Activated CD4-positive, alpha-beta T cell treated with anti-CD3 and anti-CD28 coated beads, Interleukin-10, Interleukin-2, amounts not matched to agents 100 ng/mL and 50 ng/mL, durations not matched to agents 16 hours and 8 hours (primary cell): Measurements from ENCODE around the gene EMC10.

Experiments
- DNase-seq: peaks from one replicate; pipeline ENCODE4 v3.0.0-alpha.2; 2020

The EMC10 gene

GRCh38 chr19:50480281-50481111 lies 4.2 kb downstream of the EMC10 start:
- no peak for DNase-seq

DNA sequence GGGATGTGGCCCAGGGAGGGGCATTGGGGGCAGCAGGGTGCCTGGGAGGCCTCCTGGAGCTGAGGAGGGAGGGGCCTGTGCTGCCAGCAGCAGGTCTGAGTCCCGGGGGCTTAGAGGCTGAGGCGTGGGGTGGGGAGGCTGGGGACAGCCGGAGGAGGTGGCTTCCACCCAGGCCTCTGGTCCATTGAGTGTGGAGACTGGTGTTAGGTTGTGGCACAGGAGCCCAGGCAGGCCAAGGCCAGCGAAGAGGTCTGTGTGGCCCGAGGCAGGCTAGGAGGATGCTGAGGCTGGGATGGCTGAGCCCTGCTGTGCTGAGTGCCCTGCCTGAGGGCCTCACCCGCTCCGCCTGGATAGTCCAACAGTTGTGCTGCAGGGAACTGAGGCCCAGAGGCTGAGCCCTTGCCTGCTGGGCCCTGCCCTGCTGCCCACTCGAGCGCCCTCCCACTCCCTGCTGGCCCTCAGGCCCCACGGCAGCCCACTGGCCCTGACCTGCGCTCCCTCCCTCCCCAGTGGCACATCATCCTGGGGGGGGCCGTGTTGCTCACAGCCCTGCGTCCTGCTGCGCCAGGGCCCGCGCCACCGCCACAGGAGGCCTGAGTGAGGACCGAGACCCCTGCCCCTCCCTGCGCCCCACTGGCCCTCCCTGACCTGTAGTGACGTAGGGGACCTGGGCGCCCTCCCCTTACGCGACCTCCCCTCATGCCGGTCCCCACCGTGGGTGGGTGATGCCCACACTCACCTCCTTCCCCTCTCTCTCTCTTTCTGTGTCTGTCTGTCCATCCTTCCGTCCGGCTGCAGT lies 5.2 kb downstream of the EMC10 start:
- DNase-seq: no peak

GRCh38 chr19:50482271-50482855 lies 6.1 kb downstream of the EMC10 start:
- no peak for DNase-seq

DNA sequence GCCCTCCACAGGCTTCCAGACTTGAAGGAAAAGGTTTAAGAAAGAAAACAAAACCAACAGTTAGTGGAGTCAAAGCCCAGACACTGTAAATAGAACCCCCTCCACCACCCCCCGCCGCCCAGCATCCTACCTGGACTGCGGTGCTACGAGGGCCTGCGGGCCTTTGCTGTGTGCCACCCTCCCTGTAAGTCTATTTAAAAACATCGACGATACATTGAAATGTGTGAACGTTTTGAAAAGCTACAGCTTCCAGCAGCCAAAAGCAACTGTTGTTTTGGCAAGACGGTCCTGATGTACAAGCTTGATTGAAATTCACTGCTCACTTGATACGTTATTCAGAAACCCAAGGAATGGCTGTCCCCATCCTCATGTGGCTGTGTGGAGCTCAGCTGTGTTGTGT lies 6.6 kb downstream of the EMC10 start:
- no peak for DNase-seq

GRCh38 chr19:50485284-50485955 lies 9.1 kb downstream of the EMC10 start:
- no peak for DNase-seq

DNA sequence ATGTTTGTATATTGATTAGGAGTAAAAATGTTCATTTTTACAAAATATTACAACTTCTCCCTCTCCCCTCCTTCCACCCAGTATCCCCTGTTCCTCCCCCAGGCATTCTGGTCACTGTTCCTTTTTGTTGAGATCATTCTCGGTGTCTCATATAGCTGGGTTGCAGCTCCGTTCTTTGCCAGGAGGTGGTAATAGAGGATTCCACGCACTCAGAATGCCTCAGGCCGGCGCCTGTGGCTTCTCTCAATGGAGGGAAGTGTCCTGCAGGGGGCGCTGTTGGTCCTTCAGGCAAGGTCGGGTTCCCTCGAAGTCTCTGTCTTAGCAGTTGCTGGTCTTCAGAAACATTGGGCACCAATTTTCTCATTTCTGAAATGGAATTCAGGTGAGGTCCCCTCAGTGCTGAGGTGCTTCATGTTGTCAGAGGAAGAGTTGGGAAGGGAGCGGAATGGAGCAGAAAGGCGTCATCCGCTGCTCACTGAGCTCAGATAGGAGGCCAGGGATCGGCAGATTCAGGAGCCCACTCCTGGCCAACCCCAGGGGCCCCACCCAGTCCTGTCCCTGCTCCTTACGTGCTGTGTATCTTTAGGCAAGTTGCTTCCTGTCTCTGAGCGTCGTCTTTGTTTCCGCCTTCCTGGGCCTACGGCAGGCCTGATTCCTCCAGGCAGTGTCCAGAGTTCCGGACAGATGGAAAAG lies 10.7 kb downstream of the EMC10 start:
- peak; percentile 51 for DNase-seq

DNA sequence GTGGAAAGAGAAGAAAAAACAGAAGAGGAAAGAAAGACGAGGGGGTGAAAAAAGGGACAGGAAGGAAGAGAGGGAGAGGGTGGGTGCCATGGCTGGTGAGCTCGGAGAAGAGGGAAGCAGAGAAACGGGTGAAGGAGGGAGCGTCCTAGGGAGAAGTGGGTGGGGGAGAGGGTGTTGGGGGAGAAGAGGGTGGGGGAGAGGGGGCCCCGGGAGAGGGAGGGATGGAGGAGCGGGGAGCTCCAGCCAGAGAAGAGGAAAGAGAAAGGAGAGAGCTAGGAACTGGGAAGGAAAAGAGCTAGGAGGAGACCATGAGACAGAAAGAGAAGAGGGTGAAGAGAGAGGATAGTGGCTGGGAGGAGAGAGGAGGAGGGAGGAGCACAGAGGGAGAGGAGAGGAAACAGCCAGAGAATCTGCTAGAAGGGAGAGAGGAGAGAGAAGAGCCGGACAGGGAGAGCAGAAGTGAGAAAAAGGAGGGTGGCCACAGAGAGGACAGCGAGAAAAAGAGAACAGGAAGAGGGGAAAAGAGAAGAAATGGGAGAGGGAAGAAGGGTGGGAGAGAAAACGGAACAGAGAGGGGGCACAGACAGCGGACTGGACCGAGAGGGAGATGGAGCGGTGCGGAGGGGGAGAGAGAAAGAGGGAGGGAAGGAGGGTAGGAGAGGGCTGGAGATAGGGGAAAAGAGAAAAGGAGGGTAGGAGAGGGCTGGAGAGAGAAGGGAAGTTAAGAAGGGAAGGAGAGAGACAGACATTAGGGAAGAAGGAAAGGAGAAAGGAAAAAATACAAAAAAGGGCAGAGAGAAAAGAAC lies 12.3 kb downstream of the EMC10 start:
- DNase-seq: no peak

DNA sequence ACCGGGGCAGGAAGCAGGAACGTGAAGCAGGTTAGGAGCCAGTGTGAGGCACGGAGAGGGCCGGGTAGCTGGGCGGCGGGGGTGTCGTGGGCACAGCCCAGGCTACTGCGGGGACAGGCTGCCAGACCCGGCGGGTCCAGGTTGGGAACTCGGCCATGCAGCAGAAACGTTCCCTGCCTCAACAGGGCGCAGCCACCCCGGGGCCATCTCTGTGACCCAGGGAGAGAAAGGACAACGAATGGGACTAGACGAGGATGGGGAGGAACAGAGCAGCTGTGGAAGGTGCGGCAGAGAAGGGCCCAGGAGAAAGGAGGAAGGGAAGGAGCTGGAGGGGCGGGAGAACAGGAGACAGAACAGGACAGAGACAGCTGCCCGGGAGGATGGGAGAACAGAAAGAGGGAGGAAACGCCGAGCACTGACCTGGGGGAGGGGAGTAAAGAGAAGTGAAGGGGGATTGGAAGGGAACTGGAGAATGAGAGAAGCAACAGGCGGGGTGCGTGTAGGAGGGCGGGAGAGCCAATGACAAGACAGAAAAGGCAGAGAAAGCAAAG lies 13.2 kb downstream of the EMC10 start:
- DNase-seq: no peak

GRCh38 chr19:50490411-50490811 lies 14.1 kb downstream of the EMC10 start:
- DNase-seq: no peak

GRCh38 chr19:50490991-50491472 lies 14.7 kb downstream of the EMC10 start:
- DNase-seq: no peak

DNA sequence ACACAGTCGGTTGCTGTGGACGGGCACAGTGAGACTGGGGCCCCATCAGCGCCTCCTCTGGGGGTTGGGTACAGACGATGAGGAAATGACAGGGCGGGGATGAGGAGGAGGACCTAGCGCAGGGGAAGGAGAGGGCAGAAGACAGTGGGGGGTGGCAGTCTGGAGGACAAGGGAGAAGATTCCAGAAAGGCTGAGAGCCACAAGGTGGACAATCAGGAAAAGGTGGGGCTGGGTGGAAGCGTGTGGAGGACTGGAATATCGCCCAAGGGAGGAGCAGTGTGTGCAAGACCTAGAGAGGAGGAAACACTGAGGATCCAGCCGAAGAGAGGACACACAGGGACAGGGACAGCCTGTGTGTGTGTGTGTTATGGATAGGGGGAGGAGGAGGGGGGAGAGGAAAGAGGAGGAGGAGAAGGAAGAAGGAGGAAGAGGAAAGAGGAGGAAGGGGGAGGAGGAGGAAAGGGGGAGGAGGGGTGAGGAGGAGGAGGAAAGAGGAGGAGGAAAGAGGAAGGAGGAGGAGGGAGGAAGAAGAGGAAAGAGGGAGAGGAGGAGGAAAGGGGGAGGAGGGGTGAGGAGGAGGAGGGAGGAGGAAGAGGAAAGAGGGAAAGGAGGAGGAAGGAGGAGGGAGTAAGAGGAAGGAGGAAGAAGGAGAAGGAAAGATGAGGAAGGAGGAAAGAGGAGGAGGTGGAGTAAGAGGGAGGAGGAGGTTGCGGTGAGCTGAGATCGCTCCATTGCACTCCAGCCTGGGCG lies 16.2 kb downstream of the EMC10 start:
- peak; percentile 23 for DNase-seq

- no peak for DNase-seq
Observed at GRCh38 chr19:50493171-50493570, 16.9 kb downstream of the EMC10 start.

GRCh38 chr19:50494186-50495019 lies 18.1 kb downstream of the EMC10 start:
- no peak for DNase-seq

GRCh38 chr19:50495020-50495531 lies 18.8 kb downstream of the EMC10 start:
- DNase-seq: no peak

- no peak for DNase-seq
Observed at GRCh38 chr19:50496189-50497021, 20.1 kb downstream of the EMC10 start.

- DNase-seq: no peak
Observed at GRCh38 chr19:50497022-50497405, 20.7 kb downstream of the EMC10 start.

- DNase-seq: no peak
Observed at GRCh38 chr19:50498219-50499056, 22.1 kb downstream of the EMC10 start.
